ENCODE data around the gene TMC2.
A peak's percentile ranks its signal among the peaks of the same experiment; 100 is the strongest.
"Not testable (repeated sequence)": the region's sequence is repeated elsewhere in the genome, so short reads cannot be mapped to it uniquely, and the experiment has no call there.

The TMC2 gene

GRCh38 chr20:2672446-2672845 is 136.1 kb downstream of the TMC2 start:
- Histone ChIP-seq H3K4me3 (ENCODE audit: low read depth, low read length) (no peak overlapping the region), H3K9me3 (no peaks in the 10 kb centered on the region), H3K4me1 (no peaks in the 10 kb centered on the region), H3K27me3 (no peaks in the 10 kb centered on the region), H3K36me3 (no peaks in the 10 kb centered on the region)
- no peak for DNase-seq
- TF ChIP-seq CTCF (IDR thresholded peaks at IDR 0.05; ENCODE audit: low read depth, low read length), result no peak

GRCh38 chr20:2673453-2673852 is 137.1 kb downstream of the TMC2 start:
- Histone ChIP-seq H3K4me1 (no peaks in the 10 kb centered on the region), H3K27me3 (no peaks in the 10 kb centered on the region), H3K36me3 (no peaks in the 10 kb centered on the region), H3K4me3 (ENCODE audit: low read depth, low read length) (no peak overlapping the region), H3K9me3 (no peaks in the 10 kb centered on the region)
- DNase-seq, result no peak
- TF ChIP-seq CTCF (IDR thresholded peaks at IDR 0.05; ENCODE audit: low read depth, low read length), result no peak

GRCh38 chr20:2680046-2680445 is 143.7 kb downstream of the TMC2 start:
- Histone ChIP-seq H3K27me3 (no peaks in the 10 kb centered on the region), H3K9me3 (no peaks in the 10 kb centered on the region), H3K4me1 (no peaks in the 10 kb centered on the region), H3K4me3 (ENCODE audit: low read depth, low read length) (no peak overlapping the region), H3K36me3 (no peaks in the 10 kb centered on the region)
- TF ChIP-seq CTCF (IDR thresholded peaks at IDR 0.05; ENCODE audit: low read depth, low read length), result no peak
- DNase-seq, result no peak

- not testable (repeated sequence) for H3K36me3 ChIP-seq; DNase-seq; H3K9me3 ChIP-seq; H3K4me3 ChIP-seq (ENCODE audit: low read depth, low read length); H3K4me1 ChIP-seq; H3K27me3 ChIP-seq
Observed at GRCh38 chr20:2682040-2682439, 145.7 kb downstream of the TMC2 start.

GRCh38 chr20:2684817-2685216 is 148.4 kb downstream of the TMC2 start:
- H3K27me3 ChIP-seq; H3K9me3 ChIP-seq; H3K4me3 ChIP-seq (ENCODE audit: low read depth, low read length); DNase-seq; H3K36me3 ChIP-seq; H3K4me1 ChIP-seq: not testable (repeated sequence)

GRCh38 chr20:2687514-2687913 is 151.1 kb downstream of the TMC2 start:
- Histone ChIP-seq H3K9me3 (no peaks in the 10 kb centered on the region), H3K4me1 (no peaks in the 10 kb centered on the region), H3K27me3 (peaks cover 6% of the 10 kb centered on the region), H3K36me3 (no peaks in the 10 kb centered on the region), H3K4me3 (ENCODE audit: low read depth, low read length) (no peak overlapping the region)
- TF ChIP-seq CTCF (IDR thresholded peaks at IDR 0.05; ENCODE audit: low read depth, low read length), result no peak
- no peak for DNase-seq

- Histone ChIP-seq H3K36me3 (no peaks in the 10 kb centered on the region), H3K4me3 (ENCODE audit: low read depth, low read length) (no peak overlapping the region), H3K9me3 (no peaks in the 10 kb centered on the region), H3K27me3 (peaks cover 6% of the 10 kb centered on the region), H3K4me1 (no peaks in the 10 kb centered on the region)
- peak; percentile 70 for TF ChIP-seq CTCF (IDR thresholded peaks at IDR 0.05; ENCODE audit: low read depth, low read length)
- DNase-seq, result peak; percentile 61
Observed at GRCh38 chr20:2688041-2688591, 151.7 kb downstream of the TMC2 start.

Data from BE2C (cell line).